ENCODE measurements around the gene NUAK2. TPM values are rescaled to one million over a fixed set of nuclear protein-coding genes. Genes with fewer than 3 reads are reported as not detected.

Gene NUAK2
- total RNA-seq, 2 experiments from 2014 or later, result 5.3 to 9.1 TPM

- Histone ChIP-seq H3K4me2 (ENCODE audit: low read length) (no peak overlapping the region), H2AFZ (ENCODE audit: low read length) (no peak overlapping the region), H3K27ac (ENCODE audit: low read depth, low read length, poor library complexity, severe bottlenecking) (no peak overlapping the region), H3K36me3 (ENCODE audit: insufficient read depth, low read length) (no peaks in the 10 kb centered on the region), H3K9me3 (ENCODE audit: low read length) (no peaks in the 10 kb centered on the region), H3K4me1 (ENCODE audit: insufficient read depth, low read length, poor library complexity, severe bottlenecking) (peaks cover 39% of the 10 kb centered on the region), H4K20me1 (ENCODE audit: insufficient read depth, low read length) (no peaks in the 10 kb centered on the region), H3K9me2 (ENCODE audit: insufficient read depth, low read length) (no peaks in the 10 kb centered on the region), H3K4me3 (ENCODE audit: low read depth, low read length, poor library complexity, severe bottlenecking) (no peak overlapping the region), H3K79me2 (ENCODE audit: insufficient read depth, low read depth, low read length) (no peaks in the 10 kb centered on the region)
- CTCF ChIA-PET (ENCODE audit: unreplicated experiment), result interaction anchor here (0.8 to 2.1 kb wide), 4 partner anchors 13 to 56 kb away, joined by 4 to 17 read pairs (median 4); no protein-coding TSS in a partner anchor
- intact Hi-C loops (cut with micrococcal nuclease; ENCODE audit: unreplicated experiment), result loop anchor here (5.0 kb wide), 3 partner anchors 43 to 217 kb away; partner anchors contain the start of gene TMCC2
- no TSS peak for BruUV-seq (replicated peaks)
- POLR2A ChIA-PET, result interaction anchor here (0.9 to 1.4 kb wide), 4 partner anchors 9 to 126 kb away, joined by 3 to 5 read pairs (median 4); no protein-coding TSS in a partner anchor
- no peak for DNase-seq (ENCODE audit: low spot score)
- TF ChIP-seq EZH2phosphoT487 (IDR thresholded peaks at IDR 0.05; ENCODE audit: borderline replicate concordance, low read depth, low read length), result no peak
- no peak for TF ChIP-seq CTCF (conservative IDR thresholded peaks at IDR 0.05; ENCODE audit: low read length)
Observed at GRCh38 chr1:205270764-205271163, 50.8 kb downstream of the NUAK2 start.

GRCh38 chr1:205270271-205270670 is 51.3 kb downstream of the NUAK2 start:
- POLR2A ChIA-PET, result interaction anchor here (0.5 to 1.4 kb wide), 5 partner anchors 9 to 709 kb away, joined by 3 to 5 read pairs (median 3); no protein-coding TSS in a partner anchor
- TF ChIP-seq CTCF (conservative IDR thresholded peaks at IDR 0.05; ENCODE audit: low read length), result no peak
- TF ChIP-seq EZH2phosphoT487 (IDR thresholded peaks at IDR 0.05; ENCODE audit: borderline replicate concordance, low read depth, low read length), result no peak
- no peaks in the 10 kb centered on the region for H3K79me2 ChIP-seq (ENCODE audit: insufficient read depth, low read depth, low read length)
- H3K36me3 ChIP-seq (ENCODE audit: insufficient read depth, low read length), result no peaks in the 10 kb centered on the region
- no peak for DNase-seq (ENCODE audit: low spot score)
- no peaks in the 10 kb centered on the region for H3K9me3 ChIP-seq (ENCODE audit: low read length)
- H3K27ac ChIP-seq (ENCODE audit: low read depth, low read length, poor library complexity, severe bottlenecking), result no peak overlapping the region
- CTCF ChIA-PET (ENCODE audit: unreplicated experiment), result interaction anchor here (0.8 to 1.4 kb wide), 2 partner anchors 12 to 57 kb away, joined by 4 read pairs; no protein-coding TSS in a partner anchor
- H2AFZ ChIP-seq (ENCODE audit: low read length), result no peak overlapping the region
- H3K9me2 ChIP-seq (ENCODE audit: insufficient read depth, low read length), result no peaks in the 10 kb centered on the region
- no peak overlapping the region for H3K4me3 ChIP-seq (ENCODE audit: low read depth, low read length, poor library complexity, severe bottlenecking)
- peaks cover 34% of the 10 kb centered on the region for H3K4me1 ChIP-seq (ENCODE audit: insufficient read depth, low read length, poor library complexity, severe bottlenecking)
- no TSS peak for BruUV-seq (replicated peaks)
- no peak overlapping the region for H3K4me2 ChIP-seq (ENCODE audit: low read length)
- H4K20me1 ChIP-seq (ENCODE audit: insufficient read depth, low read length), result no peaks in the 10 kb centered on the region
- intact Hi-C loops (cut with micrococcal nuclease; ENCODE audit: unreplicated experiment), result loop anchor here (5.0 kb wide), 3 partner anchors 43 to 217 kb away; partner anchors contain the start of gene TMCC2

- Histone ChIP-seq H3K27ac (ENCODE audit: low read depth, low read length, poor library complexity, severe bottlenecking) (no peak overlapping the region), H3K9me3 (ENCODE audit: low read length) (no peaks in the 10 kb centered on the region), H3K36me3 (ENCODE audit: insufficient read depth, low read length) (no peaks in the 10 kb centered on the region), H3K79me2 (ENCODE audit: insufficient read depth, low read depth, low read length) (no peaks in the 10 kb centered on the region), H3K4me1 (ENCODE audit: insufficient read depth, low read length, poor library complexity, severe bottlenecking) (peaks cover 28% of the 10 kb centered on the region), H3K4me3 (ENCODE audit: low read depth, low read length, poor library complexity, severe bottlenecking) (no peak overlapping the region), H3K9me2 (ENCODE audit: insufficient read depth, low read length) (no peaks in the 10 kb centered on the region), H3K4me2 (ENCODE audit: low read length) (no peak overlapping the region), H4K20me1 (ENCODE audit: insufficient read depth, low read length) (no peaks in the 10 kb centered on the region), H2AFZ (ENCODE audit: low read length) (no peak overlapping the region)
- DNase-seq (ENCODE audit: low spot score), result no peak
- TF ChIP-seq EZH2phosphoT487 (IDR thresholded peaks at IDR 0.05; ENCODE audit: borderline replicate concordance, low read depth, low read length), result no peak
- TF ChIP-seq CTCF (conservative IDR thresholded peaks at IDR 0.05; ENCODE audit: low read length), result no peak
- POLR2A ChIA-PET, result interaction anchor here (0.5 to 0.6 kb wide), 3 partner anchors 182 to 708 kb away, joined by 3 to 4 read pairs (median 3); no protein-coding TSS in a partner anchor
- no TSS peak for BruUV-seq (replicated peaks)
- intact Hi-C loops (cut with micrococcal nuclease; ENCODE audit: unreplicated experiment), result loop anchor here (5.0 kb wide), 3 partner anchors 42 to 218 kb away; partner anchors contain the start of gene TMCC2
- CTCF ChIA-PET (ENCODE audit: unreplicated experiment), result interaction anchor here (0.6 kb wide), 1 partner anchor 183 kb away, joined by 3 read pairs; no protein-coding TSS in a partner anchor
Observed at GRCh38 chr1:205269711-205270110, 51.8 kb downstream of the NUAK2 start.

Data from OCI-LY7 (cell line).